H1 (cell line): Measurements from ENCODE around the gene STAG1. TPM values are rescaled to one million over a fixed set of nuclear protein-coding genes. Genes with fewer than 3 reads are reported as not detected.

Experiments
- CHD7 ChIP-seq: fragments of 300-600 bp; sonication (generic); IDR thresholded peaks from 2 replicates; pipeline ENCODE4 v1.7.1; 2012; ENCODE audit warnings: low read length, moderate library complexity, mild to moderate bottlenecking, inconsistent platforms; ENCODE audit not compliant: insufficient replicate concordance
- EP300 ChIP-seq, 2 experiments: IDR thresholded peaks; 1 replicate in 1 of 2; 2 replicates in 1 of 2; pipeline ENCODE4 v1.6.1; 2011 to 2012; ENCODE audit warnings: low read depth in 2 of 2, low read length in 2 of 2, mild to moderate bottlenecking in 2 of 2, borderline replicate concordance in 1 of 2, inconsistent platforms in 1 of 2, moderate library complexity in 1 of 2
- GTF2F1 ChIP-seq: IDR thresholded peaks from 2 replicates; pipeline ENCODE4 v1.6.1; 2012; ENCODE audit warnings: low read depth, low read length, improper control_type of control experiment, borderline replicate concordance
- PHF8 ChIP-seq: fragments of 200-600 bp; sonication (generic); conservative IDR thresholded peaks from 2 replicates; pipeline ENCODE4 v1.7.1; 2012; ENCODE audit warnings: low read depth, mild to moderate bottlenecking, inconsistent platforms, low read length, moderate library complexity
- SAP30 ChIP-seq: fragments of 300-600 bp; sonication (generic); IDR thresholded peaks from 2 replicates; pipeline ENCODE4 v1.7.1; 2012; ENCODE audit warnings: low read length, moderate library complexity, mild to moderate bottlenecking, inconsistent platforms; ENCODE audit not compliant: insufficient read depth, insufficient replicate concordance
- TEAD4 ChIP-seq: IDR thresholded peaks from 2 replicates; pipeline ENCODE4 v1.6.1; 2012; ENCODE audit warnings: low read depth, low read length, inconsistent platforms, mixed read lengths
- USF2 ChIP-seq: IDR thresholded peaks from 2 replicates; pipeline ENCODE4 v1.6.1; 2011; ENCODE audit warnings: low read length, improper control_type of control experiment
- polyA plus RNA-seq, 7 experiments: library from polyadenylated mRNA; depleted of rRNA in 3 of 7; stranded (reverse) in 5 of 7; unstranded in 2 of 7; fragments of >200 nt in 5 of 7; fragments of 200-250 nt in 2 of 7; gene quantifications; 1 replicate in 5 of 7; 2 replicates in 1 of 7; 4 replicates in 1 of 7; pipeline versions ENCODE4 v1.2.1 to v1.2.3, GENCODE V29; 2011 to 2013; ENCODE audit warnings: missing spikeins in 2 of 7, mixed read lengths in 2 of 7
- total RNA-seq: library from RNA; stranded (reverse); fragmentation: NEBNext Ultra II Directional; extraction: Animal tissue kit (Norgen Biotek cat#: 25700); gene quantifications from 2 replicates; pipeline ENCODE4 v1.2.1, GENCODE V29; 2021

Gene STAG1
- total and polyA plus RNA-seq, 2 of the 8 experiments (the other 6 are each of a cell fraction or from before 2014, with no cell fraction given) = 4.6 to 23.4 TPM

GRCh38 chr3:136720091-136720490, 32.1 kb downstream of the STAG1 start (continued):
- TF ChIP-seq EP300 (IDR thresholded peaks at IDR 0.05; ENCODE audit: borderline replicate concordance in 1 of 2, low read depth in 2 of 2, low read length in 2 of 2) (no peak), TEAD4 (no peak), GTF2F1 (no peak), USF2 (no peak), CHD7 (no peak), PHF8 (no peak), SAP30 (no peak)
